ENCODE measurements around the gene SAMHD1.
"Not testable (repeated sequence)": the region's sequence is repeated elsewhere in the genome, so short reads cannot be mapped to it uniquely, and the experiment has no call there.

The SAMHD1 gene

DNA sequence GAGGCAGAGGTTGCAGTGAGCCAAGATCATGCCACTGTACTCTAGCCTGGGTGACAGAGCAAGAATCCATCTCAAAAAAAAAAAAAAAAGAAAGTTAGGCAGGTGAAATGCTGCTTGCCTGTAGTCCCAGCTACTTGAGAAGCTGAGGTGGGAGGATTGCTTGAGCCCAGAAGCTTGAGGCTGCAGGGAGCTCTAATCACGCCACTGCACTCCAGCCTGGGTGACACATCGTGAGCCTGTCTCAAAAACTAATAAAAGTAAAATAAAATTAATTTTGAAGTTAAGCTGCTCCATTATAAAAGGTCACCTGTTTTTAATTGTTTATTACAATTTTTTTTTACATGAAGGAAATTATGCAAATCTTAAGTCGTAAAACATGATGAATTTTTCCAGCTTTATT lies 23.2 kb upstream of the SAMHD1 start:
- peaks cover 2% of the 10 kb centered on the region for H3K4me1 ChIP-seq (ENCODE audit: insufficient read depth, low read length)
- no peaks in the 10 kb centered on the region for H3K27me3 ChIP-seq (ENCODE audit: control insufficient read depth in 1 of 2, insufficient read depth in 2 of 2, low read length in 2 of 2)
- no peak overlapping the region for H3K4me3 ChIP-seq (ENCODE audit: low read depth in 1 of 2, low read length in 2 of 2)
- H3K9ac ChIP-seq (ENCODE audit: low read length): no peak overlapping the region
- no peaks in the 10 kb centered on the region for H3K36me3 ChIP-seq (ENCODE audit: insufficient read depth, low read length)
- no peaks in the 10 kb centered on the region for H3K9me3 ChIP-seq (ENCODE audit: low read length)
- H3K27ac ChIP-seq (ENCODE audit: low read depth, low read length): no peak overlapping the region

DNA sequence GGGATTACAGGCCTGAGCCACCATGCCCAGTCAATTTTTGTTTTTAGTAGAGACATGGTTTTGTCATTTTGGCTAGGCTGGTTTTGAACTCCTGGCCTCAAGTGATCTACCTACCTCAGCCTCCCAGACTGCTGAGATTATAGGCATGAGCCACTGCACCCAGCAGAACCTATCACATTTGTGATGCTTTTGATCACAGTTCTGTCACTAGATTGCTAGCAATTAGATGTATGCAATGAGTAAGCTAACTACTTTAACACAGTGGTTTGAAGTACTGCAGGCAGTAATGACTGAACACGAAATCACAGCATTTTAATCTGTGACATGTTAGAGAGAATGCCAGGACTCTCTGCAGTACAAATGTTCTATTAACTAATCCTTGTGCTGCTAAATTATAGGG lies 19.6 kb upstream of the SAMHD1 start:
- Histone ChIP-seq H3K9ac (ENCODE audit: low read length) (no peak overlapping the region), H3K27ac (ENCODE audit: low read depth, low read length) (no peak overlapping the region), H3K9me3 (ENCODE audit: low read length) (no peaks in the 10 kb centered on the region), H3K27me3 (ENCODE audit: control insufficient read depth in 1 of 2, insufficient read depth in 2 of 2, low read length in 2 of 2) (no peaks in the 10 kb centered on the region), H3K4me1 (ENCODE audit: insufficient read depth, low read length) (peaks cover 6% of the 10 kb centered on the region), H3K4me3 (ENCODE audit: low read depth in 1 of 2, low read length in 2 of 2) (no peak overlapping the region), H3K36me3 (ENCODE audit: insufficient read depth, low read length) (no peaks in the 10 kb centered on the region)

DNA sequence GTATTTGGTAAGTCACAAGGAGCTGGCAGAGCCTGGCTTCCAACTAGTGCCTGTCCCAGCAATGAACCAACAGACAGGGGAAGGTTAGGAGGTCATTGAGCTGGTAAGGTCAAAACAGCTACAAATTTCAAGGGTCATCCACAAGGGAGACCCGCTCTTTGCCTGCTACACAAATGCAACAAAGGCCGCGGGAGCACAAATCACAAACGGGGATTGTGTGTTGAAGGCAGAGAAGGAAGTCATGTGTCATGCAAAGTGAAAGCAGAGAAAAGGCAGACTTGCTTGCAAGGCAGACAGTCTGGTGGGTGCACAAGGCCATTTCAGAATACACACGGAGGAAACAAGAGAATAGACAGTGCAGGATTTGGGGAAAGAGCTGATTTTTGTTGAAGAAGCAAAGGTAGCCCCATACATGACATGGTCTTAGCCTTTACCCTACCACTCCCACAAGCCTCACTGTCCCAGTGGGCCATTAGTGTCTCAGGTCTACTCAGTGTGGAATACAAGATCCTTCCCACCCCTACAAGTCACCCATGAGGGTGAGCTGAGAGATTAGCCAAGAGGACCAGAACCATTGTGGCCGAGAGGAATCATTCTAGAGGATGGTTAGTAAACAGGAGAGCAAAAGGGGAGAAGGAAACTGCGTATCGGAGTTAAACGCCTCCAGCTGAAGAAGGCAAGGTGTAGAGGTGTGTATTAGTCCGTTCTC lies 18.1 kb upstream of the SAMHD1 start:
- Histone ChIP-seq H3K9me3 (ENCODE audit: low read length) (no peaks in the 10 kb centered on the region), H3K4me3 (ENCODE audit: low read depth in 1 of 2, low read length in 2 of 2) (no peak overlapping the region), H3K27ac (ENCODE audit: low read depth, low read length) (no peak overlapping the region), H3K27me3 (ENCODE audit: control insufficient read depth in 1 of 2, insufficient read depth in 2 of 2, low read length in 2 of 2) (no peaks in the 10 kb centered on the region), H3K36me3 (ENCODE audit: insufficient read depth, low read length) (no peaks in the 10 kb centered on the region), H3K4me1 (ENCODE audit: insufficient read depth, low read length) (peaks cover 6% of the 10 kb centered on the region), H3K9ac (ENCODE audit: low read length) (no peak overlapping the region)

DNA sequence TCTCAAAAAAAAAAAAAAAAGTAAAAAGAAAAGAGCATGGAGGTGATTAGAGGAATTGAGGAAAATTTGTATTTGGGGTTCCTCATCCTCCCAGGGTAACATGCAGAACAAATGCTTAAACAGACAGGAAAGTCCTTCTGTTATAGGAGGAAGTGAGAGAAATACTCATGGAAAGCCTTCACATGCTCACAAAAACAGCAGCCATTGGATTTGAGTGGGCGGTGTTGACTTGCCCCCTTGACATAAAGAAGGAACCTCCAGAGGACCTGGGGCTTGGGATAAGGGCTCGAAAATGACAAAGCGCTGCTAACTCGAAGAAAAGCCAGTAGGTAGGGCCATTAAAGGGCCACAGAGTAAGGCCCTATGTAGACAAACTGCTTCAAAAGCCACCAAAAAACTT lies 17.5 kb upstream of the SAMHD1 start:
- Histone ChIP-seq H3K9ac (ENCODE audit: low read length) (no peak overlapping the region), H3K9me3 (ENCODE audit: low read length) (no peaks in the 10 kb centered on the region), H3K36me3 (ENCODE audit: insufficient read depth, low read length) (no peaks in the 10 kb centered on the region), H3K4me1 (ENCODE audit: insufficient read depth, low read length) (peaks cover 6% of the 10 kb centered on the region), H3K27ac (ENCODE audit: low read depth, low read length) (no peak overlapping the region), H3K4me3 (ENCODE audit: low read depth in 1 of 2, low read length in 2 of 2) (no peak overlapping the region), H3K27me3 (ENCODE audit: control insufficient read depth in 1 of 2, insufficient read depth in 2 of 2, low read length in 2 of 2) (no peaks in the 10 kb centered on the region)

DNA sequence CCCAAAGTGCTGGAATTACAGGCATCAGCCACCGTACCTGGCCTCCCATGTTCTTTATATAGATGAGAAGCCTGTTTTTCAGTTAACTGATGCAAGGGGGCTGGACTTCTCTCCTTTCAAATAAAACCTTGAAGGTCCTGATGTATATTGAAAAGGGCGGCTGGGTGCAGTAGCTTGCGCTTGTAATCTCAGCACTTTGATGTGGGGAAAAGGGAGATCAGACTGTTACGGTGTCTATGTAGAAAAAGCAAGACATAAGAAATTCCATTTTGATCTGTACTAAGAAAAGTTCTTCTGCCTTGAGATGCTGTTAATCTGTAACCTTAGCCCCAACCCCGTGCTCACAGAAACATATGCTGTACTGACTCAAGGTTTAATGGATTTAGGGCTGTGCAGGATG lies 16.1 kb upstream of the SAMHD1 start:
- H3K4me3 ChIP-seq (ENCODE audit: low read depth in 1 of 2, low read length in 2 of 2): no peak overlapping the region
- H3K9me3 ChIP-seq (ENCODE audit: low read length): no peaks in the 10 kb centered on the region
- H3K36me3 ChIP-seq (ENCODE audit: insufficient read depth, low read length): no peaks in the 10 kb centered on the region
- H3K27ac ChIP-seq (ENCODE audit: low read depth, low read length): no peak overlapping the region
- peaks cover 6% of the 10 kb centered on the region for H3K4me1 ChIP-seq (ENCODE audit: insufficient read depth, low read length)
- no peaks in the 10 kb centered on the region for H3K27me3 ChIP-seq (ENCODE audit: control insufficient read depth in 1 of 2, insufficient read depth in 2 of 2, low read length in 2 of 2)
- no peak overlapping the region for H3K9ac ChIP-seq (ENCODE audit: low read length)

DNA sequence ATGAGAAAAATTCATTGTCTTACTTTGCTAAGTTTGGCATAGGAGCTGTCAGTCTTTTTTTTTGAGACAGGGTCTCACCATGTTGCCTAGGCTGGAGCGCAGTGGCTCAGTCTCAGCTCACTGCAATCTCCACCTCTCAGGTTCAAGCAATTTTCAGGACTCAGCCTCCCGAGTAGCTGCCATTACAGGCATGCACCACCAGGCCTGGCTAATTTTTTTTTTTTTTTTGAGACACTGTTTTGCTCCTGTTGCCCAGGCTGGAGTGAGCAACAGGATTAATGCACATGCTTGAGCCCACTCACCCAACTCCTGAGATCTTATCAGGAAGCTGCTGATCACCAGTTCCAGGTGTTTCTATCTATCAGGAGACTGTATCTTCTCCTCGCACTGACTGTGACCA lies 15.5 kb upstream of the SAMHD1 start:
- H3K27ac ChIP-seq (ENCODE audit: low read depth, low read length); H3K4me1 ChIP-seq (ENCODE audit: insufficient read depth, low read length); H3K9me3 ChIP-seq (ENCODE audit: low read length); H3K27me3 ChIP-seq (ENCODE audit: control insufficient read depth in 1 of 2, insufficient read depth in 2 of 2, low read length in 2 of 2); H3K36me3 ChIP-seq (ENCODE audit: insufficient read depth, low read length); H3K4me3 ChIP-seq (ENCODE audit: low read depth in 1 of 2, low read length in 2 of 2); H3K9ac ChIP-seq (ENCODE audit: low read length): not testable (repeated sequence)

DNA sequence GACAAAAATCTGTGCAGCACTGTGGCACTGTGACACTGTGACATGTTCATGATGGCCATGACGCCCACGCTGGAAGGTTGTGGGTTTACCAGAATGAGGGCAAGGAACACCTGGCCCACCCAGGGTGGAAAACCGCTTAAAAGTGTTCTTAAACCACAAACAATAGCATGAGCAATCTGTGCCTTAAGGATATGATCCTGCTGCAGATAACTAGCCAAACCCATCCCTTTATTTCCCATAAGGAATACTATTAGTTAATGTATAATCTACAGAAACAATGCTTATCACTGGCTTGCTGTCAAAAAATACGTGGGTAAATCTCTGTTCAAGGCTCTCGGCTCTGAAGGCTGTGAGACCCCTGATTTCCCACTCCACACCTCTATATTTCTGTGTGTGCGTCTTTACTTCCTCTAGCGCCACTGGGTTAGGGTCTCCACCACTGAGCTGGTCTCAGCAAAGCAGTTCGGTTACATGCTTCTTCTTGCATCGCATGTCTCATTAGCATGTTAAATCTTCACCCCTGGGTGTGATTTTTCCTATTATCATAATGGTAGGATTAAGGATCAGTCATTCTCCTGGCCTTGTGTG lies 10.9 kb upstream of the SAMHD1 start:
- not testable (repeated sequence) for H3K9ac ChIP-seq (ENCODE audit: low read length); H3K27me3 ChIP-seq (ENCODE audit: control insufficient read depth in 1 of 2, insufficient read depth in 2 of 2, low read length in 2 of 2); H3K9me3 ChIP-seq (ENCODE audit: low read length); H3K4me1 ChIP-seq (ENCODE audit: insufficient read depth, low read length); H3K36me3 ChIP-seq (ENCODE audit: insufficient read depth, low read length); H3K4me3 ChIP-seq (ENCODE audit: low read depth in 1 of 2, low read length in 2 of 2); H3K27ac ChIP-seq (ENCODE audit: low read depth, low read length)

DNA sequence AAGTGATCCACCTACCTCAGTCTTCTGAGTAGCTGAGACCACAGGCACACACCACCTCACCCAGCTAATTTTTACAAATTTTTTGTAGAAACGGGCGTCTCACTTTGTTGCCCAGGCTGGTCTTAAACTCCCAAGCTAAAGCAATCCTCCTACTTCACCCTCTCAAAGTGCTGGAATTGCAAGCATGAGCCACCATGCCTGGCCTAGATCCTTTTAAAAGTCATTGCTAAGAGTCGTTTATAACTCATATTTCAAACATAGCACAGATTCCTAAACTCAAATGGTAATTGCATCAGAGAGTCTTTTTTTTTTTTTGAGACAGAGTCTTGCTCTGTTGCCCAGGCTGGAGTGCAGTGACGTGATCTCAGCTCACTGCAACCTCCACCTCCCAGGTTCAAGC lies 7.7 kb upstream of the SAMHD1 start:
- Histone ChIP-seq H3K27me3 (ENCODE audit: control insufficient read depth in 1 of 2, insufficient read depth in 2 of 2, low read length in 2 of 2) (no peaks in the 10 kb centered on the region), H3K4me1 (ENCODE audit: insufficient read depth, low read length) (no peaks in the 10 kb centered on the region), H3K9me3 (ENCODE audit: low read length) (no peaks in the 10 kb centered on the region), H3K36me3 (ENCODE audit: insufficient read depth, low read length) (no peaks in the 10 kb centered on the region), H3K27ac (ENCODE audit: low read depth, low read length) (no peak overlapping the region), H3K9ac (ENCODE audit: low read length) (no peak overlapping the region), H3K4me3 (ENCODE audit: low read depth in 1 of 2, low read length in 2 of 2) (no peak overlapping the region)

DNA sequence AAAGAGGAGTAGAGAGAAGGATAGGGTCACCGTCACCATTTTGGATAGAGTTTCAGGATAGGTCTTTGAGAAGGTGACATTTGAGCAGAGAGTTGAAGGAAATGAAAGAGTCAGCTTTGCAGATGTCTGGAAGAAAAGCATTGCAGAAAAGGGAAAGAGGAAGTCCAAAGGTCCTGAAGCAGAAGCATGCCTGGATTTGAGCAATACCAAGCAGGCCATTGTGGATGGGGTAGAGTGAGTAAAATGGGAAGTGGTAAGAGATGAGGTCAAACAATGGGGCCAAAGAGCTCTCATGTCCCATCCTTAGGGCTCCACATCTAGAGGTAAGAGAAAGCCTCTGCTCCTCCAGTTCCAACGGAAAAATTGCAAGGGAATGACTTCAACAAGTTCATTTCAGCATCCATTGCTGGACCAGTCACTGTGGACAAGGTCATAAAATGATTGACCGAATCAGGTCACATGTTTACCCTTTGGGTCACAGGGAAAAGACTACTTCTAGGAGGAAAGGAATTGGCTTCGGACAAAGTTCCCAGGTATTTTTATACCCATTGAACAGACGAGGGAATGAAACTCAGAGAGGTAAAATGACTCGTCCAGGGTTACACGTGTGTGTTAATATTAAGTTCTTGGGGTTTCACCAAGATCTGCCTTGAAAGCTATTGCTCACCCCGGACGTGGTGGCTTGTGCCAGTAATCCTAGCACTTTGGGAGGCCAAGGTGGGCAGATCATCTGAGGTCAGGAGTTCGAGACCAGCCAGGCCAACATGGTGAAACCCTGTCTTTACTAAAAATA lies 6.6 kb upstream of the SAMHD1 start:
- H3K27me3 ChIP-seq (ENCODE audit: control insufficient read depth in 1 of 2, insufficient read depth in 2 of 2, low read length in 2 of 2): no peaks in the 10 kb centered on the region
- no peaks in the 10 kb centered on the region for H3K4me1 ChIP-seq (ENCODE audit: insufficient read depth, low read length)
- H3K9me3 ChIP-seq (ENCODE audit: low read length): no peaks in the 10 kb centered on the region
- no peaks in the 10 kb centered on the region for H3K36me3 ChIP-seq (ENCODE audit: insufficient read depth, low read length)
- H3K27ac ChIP-seq (ENCODE audit: low read depth, low read length): no peak overlapping the region
- H3K9ac ChIP-seq (ENCODE audit: low read length): no peak overlapping the region
- H3K4me3 ChIP-seq (ENCODE audit: low read depth in 1 of 2, low read length in 2 of 2): no peak overlapping the region

DNA sequence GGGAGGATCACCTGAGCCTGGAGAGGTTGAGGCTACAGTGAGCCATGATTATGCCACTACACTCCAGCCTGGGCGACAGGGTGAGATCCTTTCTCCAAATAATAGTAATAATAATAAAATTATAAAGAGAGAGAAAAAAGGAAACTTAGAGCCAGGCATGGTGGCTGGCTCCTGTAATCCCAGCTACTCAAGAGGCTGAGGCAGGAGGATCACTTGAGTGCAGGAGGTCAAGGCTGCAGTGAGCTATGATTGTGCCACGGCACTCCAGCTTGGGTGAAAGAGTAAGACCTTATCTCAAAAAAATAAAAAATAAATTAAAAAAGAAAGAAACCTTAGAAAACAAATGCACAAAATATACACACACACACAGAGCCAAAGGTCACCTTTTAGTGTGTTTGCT lies 5.2 kb upstream of the SAMHD1 start:
- Histone ChIP-seq H3K4me3 (ENCODE audit: low read depth in 1 of 2, low read length in 2 of 2) (no peak overlapping the region), H3K27ac (ENCODE audit: low read depth, low read length) (no peak overlapping the region), H3K36me3 (ENCODE audit: insufficient read depth, low read length) (no peaks in the 10 kb centered on the region), H3K4me1 (ENCODE audit: insufficient read depth, low read length) (peaks cover 7% of the 10 kb centered on the region), H3K9me3 (ENCODE audit: low read length) (no peaks in the 10 kb centered on the region), H3K27me3 (ENCODE audit: control insufficient read depth in 1 of 2, insufficient read depth in 2 of 2, low read length in 2 of 2) (no peaks in the 10 kb centered on the region), H3K9ac (ENCODE audit: low read length) (no peak overlapping the region)

DNA sequence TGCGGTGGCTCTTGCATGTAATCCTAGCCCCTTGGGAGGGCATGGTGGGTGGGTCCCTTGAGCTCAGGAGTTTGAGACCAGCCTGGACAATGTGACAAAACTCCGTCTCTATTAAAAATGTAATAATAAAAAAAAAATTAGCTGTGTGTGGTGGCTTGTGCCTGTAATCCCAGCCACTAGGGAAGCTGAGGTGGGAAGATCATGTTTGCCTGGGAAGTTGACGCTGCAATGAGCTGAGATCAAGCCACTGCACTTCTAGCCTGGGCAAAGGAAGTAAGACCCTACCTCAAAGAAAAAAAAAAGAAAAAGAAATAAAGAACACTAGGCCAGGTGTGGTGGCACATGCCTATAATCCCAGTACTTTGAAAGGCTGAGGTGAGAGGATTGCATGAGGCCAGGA lies 4.5 kb upstream of the SAMHD1 start:
- no peaks in the 10 kb centered on the region for H3K27me3 ChIP-seq (ENCODE audit: control insufficient read depth in 1 of 2, insufficient read depth in 2 of 2, low read length in 2 of 2)
- no peak overlapping the region for H3K9ac ChIP-seq (ENCODE audit: low read length)
- H3K4me3 ChIP-seq (ENCODE audit: low read depth in 1 of 2, low read length in 2 of 2): no peak overlapping the region
- peaks cover 7% of the 10 kb centered on the region for H3K4me1 ChIP-seq (ENCODE audit: insufficient read depth, low read length)
- no peaks in the 10 kb centered on the region for H3K9me3 ChIP-seq (ENCODE audit: low read length)
- no peaks in the 10 kb centered on the region for H3K36me3 ChIP-seq (ENCODE audit: insufficient read depth, low read length)
- no peak overlapping the region for H3K27ac ChIP-seq (ENCODE audit: low read depth, low read length)

Data from muscle layer of colon (tissue), 2 donors.